C4-2B (cell line): ENCODE data around the gene RBM20.

Source experiments
- ZFX ChIP-seq: fragments of 450-650 bp; IDR thresholded peaks from 2 replicates; pipeline ENCODE4 v1.6.1; 2017
- TF ChIP-seq, protein P1 (sequence below): fragments of 450-650 bp; conservative IDR thresholded peaks from 2 replicates; pipeline ENCODE4 v1.5.1; 2017; ENCODE audit warnings: mild to moderate bottlenecking

DNA sequence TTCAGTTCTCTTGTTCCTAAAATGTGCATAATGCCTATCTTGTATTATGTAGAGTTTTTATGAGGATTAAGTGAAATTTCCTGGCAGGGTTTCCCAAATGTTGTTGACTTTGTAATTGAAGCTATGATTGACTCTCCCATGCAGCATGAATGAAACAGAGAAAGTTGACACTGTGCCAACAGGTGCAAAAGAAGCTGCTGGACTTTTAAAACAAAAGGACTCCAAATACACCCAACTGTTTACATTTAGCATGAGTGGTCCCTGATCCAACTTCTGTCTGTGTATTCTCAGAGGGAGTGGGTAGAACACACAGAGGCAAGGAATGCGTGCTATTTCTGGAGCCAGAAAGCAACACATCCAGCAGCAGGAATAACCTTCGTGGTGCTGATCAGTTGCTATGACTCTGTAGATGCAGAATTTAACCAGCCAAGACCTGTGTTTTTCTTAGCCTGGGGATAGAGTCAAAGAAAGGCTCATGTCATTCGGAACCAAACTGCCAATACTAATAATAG, 14.4 kb upstream of the RBM20 start:
- TF ChIP-seq, protein P1, sequence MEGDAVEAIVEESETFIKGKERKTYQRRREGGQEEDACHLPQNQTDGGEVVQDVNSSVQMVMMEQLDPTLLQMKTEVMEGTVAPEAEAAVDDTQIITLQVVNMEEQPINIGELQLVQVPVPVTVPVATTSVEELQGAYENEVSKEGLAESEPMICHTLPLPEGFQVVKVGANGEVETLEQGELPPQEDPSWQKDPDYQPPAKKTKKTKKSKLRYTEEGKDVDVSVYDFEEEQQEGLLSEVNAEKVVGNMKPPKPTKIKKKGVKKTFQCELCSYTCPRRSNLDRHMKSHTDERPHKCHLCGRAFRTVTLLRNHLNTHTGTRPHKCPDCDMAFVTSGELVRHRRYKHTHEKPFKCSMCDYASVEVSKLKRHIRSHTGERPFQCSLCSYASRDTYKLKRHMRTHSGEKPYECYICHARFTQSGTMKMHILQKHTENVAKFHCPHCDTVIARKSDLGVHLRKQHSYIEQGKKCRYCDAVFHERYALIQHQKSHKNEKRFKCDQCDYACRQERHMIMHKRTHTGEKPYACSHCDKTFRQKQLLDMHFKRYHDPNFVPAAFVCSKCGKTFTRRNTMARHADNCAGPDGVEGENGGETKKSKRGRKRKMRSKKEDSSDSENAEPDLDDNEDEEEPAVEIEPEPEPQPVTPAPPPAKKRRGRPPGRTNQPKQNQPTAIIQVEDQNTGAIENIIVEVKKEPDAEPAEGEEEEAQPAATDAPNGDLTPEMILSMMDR: no peak
- TF ChIP-seq ZFX: no peak
